Left cardiac atrium (tissue), 4 donors: ENCODE measurements around the gene SLC25A22. TPM values are rescaled to one million over a fixed set of nuclear protein-coding genes. Genes with fewer than 3 reads are reported as not detected.

ENCODE experiments used
- ATAC-seq, 2 donors: fragments of 200-7000 bp; cut with Tn5 transposase; one replicate each; pipeline ENCODE4 v1.9.1; 2020; ENCODE audit warnings: mild to moderate bottlenecking in 2 of 2, moderate library complexity in 2 of 2
- DNase-seq: peaks from one replicate; pipeline ENCODE4 v3.0.0-alpha.2; 2020
- intact Hi-C, 2 donors: fragments of 100-400 bp; cut with DNase I; formaldehyde crosslinking; loops; one replicate each; pipeline versions ENCODE4 v1.14.1 to v1.15.1; 2022 to 2023
- total RNA-seq, 2 donors: library from RNA; stranded (reverse); fragmentation: NEBNext Ultra II Directional; extraction: Animal tissue kit (Norgen Biotek cat#: 25700); gene quantifications; one replicate each; pipeline ENCODE4 v1.2.1, GENCODE V29; 2021
- donor health status: DM: no; HTN: yes; CAD: no.
- donor health status: DM: no; HTN: yes; CAD: no; lungs with severe emphysema.
- donor health status: DM: yes; HTN: yes; CAD: no.
- donor health status: Dilated cardiomyopathy.

The SLC25A22 gene
- total RNA-seq, 2 donors from 2014 or later: 6.5 to 11.6 TPM

- intact Hi-C loops: no loop called here
- DNase-seq: no peak
- no peak for ATAC-seq
Observed at GRCh38 chr11:836700-837099, 38.6 kb upstream of the SLC25A22 start.

- intact Hi-C loops: no loop called here
- DNase-seq: no peak
- ATAC-seq: no peak
Observed at GRCh38 chr11:836274-836673, 38.2 kb upstream of the SLC25A22 start.

GRCh38 chr11:834371-835316 is 36.6 kb upstream of the SLC25A22 start:
- DNase-seq (peak; percentile 86), ATAC-seq (peak; percentile 43 to 62)
- intact Hi-C loops: no loop called here

- DNase-seq (no peak), ATAC-seq (no peak)
- intact Hi-C loops: no loop called here
Observed at GRCh38 chr11:833849-834311, 35.8 kb upstream of the SLC25A22 start.

GRCh38 chr11:833114-833791 is 35.2 kb upstream of the SLC25A22 start:
- peak; percentile 77 for DNase-seq
- intact Hi-C loops: no loop called here
- ATAC-seq: peak; percentile 5 to 36

- intact Hi-C loops: no loop called here
- DNase-seq (no peak), ATAC-seq (peak; percentile 12 to 60)
Observed at GRCh38 chr11:832529-833113, 34.5 kb upstream of the SLC25A22 start, which contains the start of gene CD151. Gene CD151 (plus strand): TSS chr11:832952. CDS start chr11:836070, 3,118 bp downstream.

- DNase-seq (no peak), ATAC-seq (no peak)
- intact Hi-C loops: no loop called here
Observed at GRCh38 chr11:831961-832528, 34.0 kb upstream of the SLC25A22 start.

GRCh38 chr11:831118-831864 is 33.2 kb upstream of the SLC25A22 start:
- no peak for DNase-seq
- ATAC-seq: no peak
- intact Hi-C loops: no loop called here

GRCh38 chr11:830295-831117 is 32.4 kb upstream of the SLC25A22 start:
- DNase-seq (peak; percentile 88), ATAC-seq (peak; percentile 51 to 63)
- intact Hi-C loops: no loop called here

GRCh38 chr11:829847-830294 is 31.8 kb upstream of the SLC25A22 start:
- intact Hi-C loops: no loop called here
- DNase-seq (no peak), ATAC-seq (peak in 1 of 2 donors; percentile 0)

GRCh38 chr11:829176-829846 is 31.2 kb upstream of the SLC25A22 start:
- DNase-seq (no peak), ATAC-seq (peak in 1 of 2 donors; percentile 24)
- intact Hi-C loops: no loop called here

GRCh38 chr11:828506-829175 is 30.6 kb upstream of the SLC25A22 start:
- ATAC-seq: no peak
- DNase-seq: no peak
- intact Hi-C loops: no loop called here

- ATAC-seq: no peak
- intact Hi-C loops: no loop called here
- no peak for DNase-seq
Observed at GRCh38 chr11:827897-828192, 29.8 kb upstream of the SLC25A22 start, which contains the start of gene CRACR2B. Gene CRACR2B (plus strand): TSS chr11:827919. CDS start chr11:828608, 689 bp downstream.

- intact Hi-C loops: no loop called here
- no peak for DNase-seq
- ATAC-seq: peak in 1 of 2 donors; percentile 9
Observed at GRCh38 chr11:827146-827896, 29.2 kb upstream of the SLC25A22 start.

GRCh38 chr11:826836-827145 is 28.7 kb upstream of the SLC25A22 start:
- ATAC-seq (no peak), DNase-seq (no peak)
- intact Hi-C loops: no loop called here

GRCh38 chr11:826227-826621 is 28.1 kb upstream of the SLC25A22 start:
- intact Hi-C loops: no loop called here
- DNase-seq: no peak
- no peak for ATAC-seq
